RPMI8226 (cell line): ENCODE data around the gene PLCL2.
"Not testable (repeated sequence)": the region's sequence is repeated elsewhere in the genome, so short reads cannot be mapped to it uniquely, and the experiment has no call there.

Experiments
- DNase-seq: peaks from one replicate; pipeline ENCODE4 v3.0.0-alpha.2; 2015

The PLCL2 gene

GRCh38 chr3:17081520-17081919 is 196.8 kb downstream of the PLCL2 start:
- no peak for DNase-seq

DNA sequence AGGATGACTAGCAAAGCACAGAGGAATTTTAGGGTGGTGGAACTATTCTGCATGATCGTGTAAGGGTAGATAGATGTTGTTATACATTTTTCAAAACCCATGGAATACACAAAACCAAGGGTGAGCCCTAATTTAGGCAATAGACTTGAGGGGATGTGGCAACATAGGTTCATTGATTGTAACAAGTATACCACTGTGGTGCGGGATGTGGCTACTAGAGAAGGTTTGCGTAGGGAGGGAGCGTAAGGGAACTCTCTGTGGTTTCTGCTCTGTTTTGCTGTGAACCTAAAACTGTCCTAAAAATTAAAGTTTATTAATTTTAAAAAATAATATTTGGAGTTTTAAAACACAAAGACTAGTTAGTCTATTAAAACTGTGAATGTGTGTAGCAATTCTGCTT is 202.8 kb downstream of the PLCL2 start:
- no peak for DNase-seq

DNA sequence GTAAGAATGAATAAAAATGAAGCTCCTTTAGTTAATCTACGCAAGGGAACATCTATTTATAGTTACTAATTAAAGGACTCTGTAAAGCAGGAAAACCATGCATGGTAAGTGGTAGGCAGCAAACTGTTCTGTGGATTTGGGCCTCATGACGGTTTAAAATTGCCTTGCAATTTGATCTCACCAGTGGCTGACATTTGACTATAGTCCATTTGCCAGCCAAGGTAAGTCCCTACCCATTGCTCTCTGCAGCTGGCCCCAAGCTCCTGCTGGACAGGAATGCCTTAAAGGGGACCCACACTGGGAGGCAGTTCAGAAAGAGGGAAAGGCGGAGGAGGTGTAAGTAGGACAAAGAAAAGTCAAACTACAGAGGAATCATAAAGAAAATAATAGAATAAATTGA is 203.3 kb downstream of the PLCL2 start:
- no peak for DNase-seq

GRCh38 chr3:17088602-17089313 is 204.0 kb downstream of the PLCL2 start:
- no peak for DNase-seq

DNA sequence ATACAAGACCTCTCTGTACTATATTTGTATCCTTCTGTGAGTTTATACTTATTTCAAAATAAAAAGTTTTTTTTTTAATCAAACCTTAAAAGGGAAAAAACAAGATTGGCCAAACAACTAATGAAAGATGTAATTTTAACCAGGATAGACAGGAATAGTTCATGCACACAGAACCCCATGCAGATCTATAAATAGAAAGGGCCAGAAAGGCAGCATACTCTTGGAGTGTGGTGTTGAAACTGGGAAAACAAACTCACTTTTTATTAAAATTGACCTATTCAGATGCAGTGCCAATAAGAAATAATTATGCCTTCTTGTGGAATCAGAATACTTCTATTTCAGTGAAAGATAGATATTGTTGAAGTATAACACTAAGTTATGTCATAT is 204.6 kb downstream of the PLCL2 start:
- DNase-seq = no peak

DNA sequence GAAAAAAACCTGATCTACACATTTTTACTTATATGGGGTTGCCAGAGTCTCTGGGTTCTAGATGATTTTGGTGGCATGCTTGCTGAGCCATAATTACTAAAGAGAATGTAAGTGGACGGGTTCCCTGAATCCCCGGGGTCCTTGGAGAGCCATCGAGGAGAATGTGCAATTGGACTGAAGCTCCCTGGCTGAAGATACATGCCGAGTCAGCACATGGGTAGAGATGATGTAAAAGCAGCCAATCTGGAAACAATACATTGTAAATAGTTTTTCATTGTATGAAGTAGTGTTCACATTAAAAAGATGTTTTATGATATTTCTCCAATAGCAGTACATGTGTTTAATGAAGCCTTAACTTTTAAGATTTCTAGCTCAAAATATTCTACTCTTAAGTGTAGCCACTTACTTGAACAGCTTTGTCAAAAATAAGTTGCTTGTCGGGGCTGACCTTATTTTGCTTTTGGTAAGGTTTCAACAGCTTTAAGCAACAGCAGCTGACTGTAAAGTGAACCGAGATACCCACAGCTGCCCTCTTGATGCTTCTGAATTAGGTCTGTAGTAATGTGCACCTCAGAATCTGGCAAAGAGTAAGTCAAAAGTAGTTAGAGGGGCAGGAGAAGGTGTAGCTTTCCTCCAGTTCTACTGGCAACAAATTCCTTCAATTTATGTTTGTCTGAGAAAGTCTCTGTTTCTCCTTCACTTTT is 205.7 kb downstream of the PLCL2 start:
- DNase-seq = no peak

GRCh38 chr3:17091910-17092582 is 207.3 kb downstream of the PLCL2 start:
- no peak for DNase-seq

- DNase-seq = no peak
These were observed 207.8 kb downstream of the PLCL2 start for GRCh38 chr3:17092583-17092933.

DNA sequence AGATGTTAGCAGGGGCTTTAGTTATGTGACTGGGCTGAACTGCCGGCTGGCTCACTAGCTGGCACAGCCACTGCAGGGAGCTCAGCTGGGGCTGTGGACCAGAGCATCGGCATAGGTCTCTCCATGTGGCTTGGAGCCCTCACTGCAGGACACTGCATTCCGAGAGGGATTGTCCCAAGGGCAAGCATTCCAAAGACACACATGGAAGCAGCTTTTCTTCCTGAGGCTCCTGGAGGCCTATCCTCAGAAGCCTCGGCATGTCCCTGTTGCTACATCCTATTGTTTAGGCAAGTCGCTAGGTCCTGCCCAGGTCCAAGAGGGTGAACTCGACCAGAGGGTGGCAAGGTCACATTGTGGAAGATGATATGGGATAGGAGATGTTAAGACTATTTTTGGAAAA is 209.8 kb downstream of the PLCL2 start:
- DNase-seq = no peak

- no peak for DNase-seq
These were observed 218.8 kb downstream of the PLCL2 start for GRCh38 chr3:17103579-17103978.

DNA sequence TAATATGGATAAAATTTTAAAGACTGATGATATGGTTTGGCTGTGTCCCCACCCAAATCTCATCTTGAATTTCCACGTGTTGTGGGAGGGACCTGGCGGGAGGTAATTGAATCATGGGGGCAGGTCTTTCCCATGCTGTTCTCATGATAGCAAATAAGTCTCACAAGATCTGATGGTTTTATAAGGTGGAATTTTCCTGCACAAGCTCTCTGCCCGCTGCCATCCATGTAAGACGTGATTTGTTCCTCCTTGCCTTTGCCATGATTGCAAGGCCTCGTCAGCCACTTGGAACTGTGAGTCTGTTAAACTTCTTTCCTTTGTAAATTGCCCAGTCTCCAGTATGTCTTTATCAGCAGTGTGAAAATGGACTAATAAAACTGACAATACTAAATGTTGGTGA is 222.0 kb downstream of the PLCL2 start:
- not testable (repeated sequence) for DNase-seq

GRCh38 chr3:17110660-17111396 is 226.1 kb downstream of the PLCL2 start:
- no peak for DNase-seq

DNA sequence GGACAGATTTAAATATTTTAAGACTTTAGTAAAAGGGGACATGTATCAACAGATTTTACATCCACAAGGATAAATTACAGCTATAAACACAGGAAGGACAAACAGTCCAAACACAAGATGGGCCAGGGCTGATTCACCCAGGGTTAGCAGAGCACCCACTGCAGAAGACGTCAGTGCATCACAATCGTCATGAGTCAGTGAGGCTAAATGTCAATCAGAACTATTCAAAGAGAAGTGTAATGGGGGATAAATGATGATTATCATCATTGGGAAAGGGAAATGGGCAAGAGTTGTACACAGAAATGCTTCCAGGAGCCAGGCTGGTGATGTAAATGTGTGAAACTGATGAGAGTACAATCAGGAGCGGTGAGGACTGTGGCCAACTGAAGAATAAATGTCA is 226.8 kb downstream of the PLCL2 start:
- DNase-seq = no peak

- DNase-seq = no peak
These were observed 230.4 kb downstream of the PLCL2 start for GRCh38 chr3:17115186-17115585.

- no peak for DNase-seq
These were observed 231.3 kb downstream of the PLCL2 start for GRCh38 chr3:17116007-17116600.

- DNase-seq = no peak
These were observed 234.0 kb downstream of the PLCL2 start for GRCh38 chr3:17118771-17119170.

DNA sequence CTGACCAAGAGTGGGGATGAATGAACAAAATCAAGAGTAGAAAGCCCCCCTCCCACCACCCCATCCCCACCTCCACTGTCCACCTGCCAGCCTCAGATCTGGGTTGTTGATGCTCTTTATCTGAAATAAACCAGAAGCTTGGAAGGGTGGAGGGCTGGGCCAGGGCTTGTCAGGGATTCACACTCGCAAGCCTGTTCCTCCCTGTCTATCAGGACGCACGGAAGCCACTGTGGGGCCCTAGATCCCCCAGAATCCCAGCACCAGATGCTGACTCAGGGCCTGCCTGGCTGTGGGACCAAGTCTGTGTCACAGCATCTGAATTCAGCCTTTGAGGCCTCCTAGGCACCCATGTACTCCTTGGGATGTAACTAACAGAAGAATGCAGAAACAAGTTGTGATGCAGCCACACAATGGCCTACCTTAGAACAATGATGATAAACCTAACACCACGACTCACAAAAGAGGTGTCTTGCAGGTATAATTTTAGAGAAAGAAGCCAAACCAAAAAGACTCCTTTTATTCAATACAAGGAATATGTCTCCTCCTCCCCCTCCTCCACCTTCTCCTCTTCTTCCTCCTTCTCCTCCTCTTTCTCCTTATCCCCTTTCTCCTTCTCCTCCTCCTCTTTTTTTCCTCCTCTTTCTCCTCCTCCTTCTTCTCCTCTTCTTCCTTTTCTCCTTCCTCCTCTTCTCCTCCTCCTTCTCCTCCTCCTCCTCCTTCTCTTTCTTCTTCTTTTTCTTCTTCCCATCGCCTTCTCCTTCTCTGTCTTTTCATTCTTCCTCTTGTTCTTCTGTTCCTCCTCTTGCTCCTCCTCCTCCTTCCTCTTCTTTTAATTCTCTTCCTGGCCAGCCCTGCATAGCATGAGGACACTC is 234.7 kb downstream of the PLCL2 start:
- no peak for DNase-seq

GRCh38 chr3:17120115-17120514 is 235.4 kb downstream of the PLCL2 start:
- DNase-seq = no peak

DNA sequence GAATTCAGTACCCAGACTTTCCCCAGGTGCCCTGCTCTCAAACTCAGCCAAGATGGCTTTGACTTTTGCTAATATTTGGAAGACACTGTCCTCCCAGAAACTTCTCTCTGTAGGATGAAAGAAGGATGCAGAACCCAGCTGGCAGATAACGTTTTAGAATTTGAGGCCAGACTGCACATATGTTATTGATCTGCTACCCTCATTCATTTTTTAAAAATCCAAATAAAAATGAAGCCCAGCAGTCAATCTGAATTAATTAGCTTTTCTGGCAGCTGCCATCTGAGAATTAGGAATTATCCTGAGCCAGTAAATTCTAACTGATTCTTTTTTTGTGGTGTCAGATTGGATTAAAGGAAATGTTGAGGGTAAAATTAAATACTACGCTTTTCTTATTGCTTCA is 236.6 kb downstream of the PLCL2 start:
- DNase-seq = no peak

DNA sequence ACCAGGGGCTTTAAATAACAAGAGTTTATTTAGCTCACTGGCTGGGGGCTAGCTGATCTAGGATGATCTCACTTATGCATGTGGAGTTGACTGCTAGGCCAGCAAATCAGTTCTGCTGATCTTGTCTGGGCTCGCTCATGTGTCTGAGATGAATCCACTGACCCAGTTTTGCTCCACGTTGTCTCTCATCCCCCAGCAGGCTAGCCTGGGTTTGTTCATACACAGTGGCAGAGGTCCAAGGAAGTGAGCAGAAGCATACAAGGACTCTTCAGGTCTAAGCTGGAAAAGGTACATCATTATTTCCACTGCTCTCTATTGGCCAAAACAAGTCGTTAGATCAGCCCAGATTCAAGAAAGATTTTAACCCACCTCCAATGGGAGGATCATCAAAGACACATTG is 238.0 kb downstream of the PLCL2 start:
- DNase-seq = no peak

GRCh38 chr3:17125738-17126442 is 241.1 kb downstream of the PLCL2 start:
- DNase-seq = no peak
